ENCODE data around the gene CASZ1.

Gene CASZ1

GRCh38 chr1:10712568-10713362 is 83.7 kb downstream of the CASZ1 start:
- Histone ChIP-seq H3K9me2 (replicated peaks; ENCODE audit: insufficient read depth, low read length) (no peaks in the 10 kb centered on the region), H4K20me1 (ENCODE audit: low read depth, low read length) (no peaks in the 10 kb centered on the region), H3K27me3 (ENCODE audit: low read length) (no peaks in the 10 kb centered on the region), H3K79me2 (ENCODE audit: insufficient read depth, low read length) (no peaks in the 10 kb centered on the region), H3K4me2 (ENCODE audit: low read depth, low read length, poor library complexity, severe bottlenecking) (no peak overlapping the region), H3K36me3 (ENCODE audit: low read length) (no peaks in the 10 kb centered on the region), H3K4me3 (ENCODE audit: insufficient read depth, low read length, poor library complexity, severe bottlenecking) (no peak overlapping the region), H3F3A (ENCODE audit: insufficient read depth) (no peaks in the 10 kb centered on the region), H3K9ac (ENCODE audit: low read length) (no peak overlapping the region), H3K9me3 (ENCODE audit: insufficient read depth, low read length) (no peaks in the 10 kb centered on the region), H3K27ac (ENCODE audit: low read depth, low read length) (no peak overlapping the region), H2AFZ (ENCODE audit: low read depth, low read length, severe bottlenecking) (no peak overlapping the region)
- TF ChIP-seq EZH2phosphoT487 (conservative IDR thresholded peaks at IDR 0.05; ENCODE audit: low read length), result no peak
- TF ChIP-seq CTCF (IDR thresholded peaks at IDR 0.05; ENCODE audit: insufficient read depth, low read length, poor library complexity, severe bottlenecking), result no peak

GRCh38 chr1:10710489-10710888 is 86.0 kb downstream of the CASZ1 start:
- H4K20me1 ChIP-seq (ENCODE audit: low read depth, low read length), result no peaks in the 10 kb centered on the region
- no peak overlapping the region for H3K27ac ChIP-seq (ENCODE audit: low read depth, low read length)
- no peak overlapping the region for H3K4me3 ChIP-seq (ENCODE audit: insufficient read depth, low read length, poor library complexity, severe bottlenecking)
- TF ChIP-seq EZH2phosphoT487 (conservative IDR thresholded peaks at IDR 0.05; ENCODE audit: low read length), result no peak
- TF ChIP-seq CTCF (IDR thresholded peaks at IDR 0.05; ENCODE audit: insufficient read depth, low read length, poor library complexity, severe bottlenecking), result no peak
- H3K9me2 ChIP-seq (replicated peaks; ENCODE audit: insufficient read depth, low read length), result no peaks in the 10 kb centered on the region
- H3K4me2 ChIP-seq (ENCODE audit: low read depth, low read length, poor library complexity, severe bottlenecking), result no peak overlapping the region
- H3K36me3 ChIP-seq (ENCODE audit: low read length), result no peaks in the 10 kb centered on the region
- no peaks in the 10 kb centered on the region for H3F3A ChIP-seq (ENCODE audit: insufficient read depth)
- no peaks in the 10 kb centered on the region for H3K79me2 ChIP-seq (ENCODE audit: insufficient read depth, low read length)
- no peaks in the 10 kb centered on the region for H3K27me3 ChIP-seq (ENCODE audit: low read length)
- no peaks in the 10 kb centered on the region for H3K9me3 ChIP-seq (ENCODE audit: insufficient read depth, low read length)
- no peak overlapping the region for H3K9ac ChIP-seq (ENCODE audit: low read length)
- no peak overlapping the region for H2AFZ ChIP-seq (ENCODE audit: low read depth, low read length, severe bottlenecking)

- Histone ChIP-seq H3K79me2 (ENCODE audit: insufficient read depth, low read length) (no peaks in the 10 kb centered on the region), H3K9me2 (replicated peaks; ENCODE audit: insufficient read depth, low read length) (no peaks in the 10 kb centered on the region), H3F3A (ENCODE audit: insufficient read depth) (no peaks in the 10 kb centered on the region), H3K36me3 (ENCODE audit: low read length) (no peaks in the 10 kb centered on the region), H4K20me1 (ENCODE audit: low read depth, low read length) (no peaks in the 10 kb centered on the region), H3K9ac (ENCODE audit: low read length) (no peak overlapping the region), H3K27me3 (ENCODE audit: low read length) (no peaks in the 10 kb centered on the region), H3K27ac (ENCODE audit: low read depth, low read length) (no peak overlapping the region), H3K4me3 (ENCODE audit: insufficient read depth, low read length, poor library complexity, severe bottlenecking) (no peak overlapping the region), H2AFZ (ENCODE audit: low read depth, low read length, severe bottlenecking) (no peak overlapping the region), H3K9me3 (ENCODE audit: insufficient read depth, low read length) (no peaks in the 10 kb centered on the region), H3K4me2 (ENCODE audit: low read depth, low read length, poor library complexity, severe bottlenecking) (no peak overlapping the region)
- TF ChIP-seq CTCF (IDR thresholded peaks at IDR 0.05; ENCODE audit: insufficient read depth, low read length, poor library complexity, severe bottlenecking) (no peak), EZH2phosphoT487 (conservative IDR thresholded peaks at IDR 0.05; ENCODE audit: low read length) (no peak)
Observed at GRCh38 chr1:10709646-10710045, 86.8 kb downstream of the CASZ1 start.
